ENCODE measurements around the gene TBC1D4.

The TBC1D4 gene

GRCh38 chr13:75325711-75326110 is 156.3 kb downstream of the TBC1D4 start:
- H3K4me3 ChIP-seq (ENCODE audit: low read depth, low read length) = peak overlapping the region; percentile 36
- TF ChIP-seq, protein P1, sequence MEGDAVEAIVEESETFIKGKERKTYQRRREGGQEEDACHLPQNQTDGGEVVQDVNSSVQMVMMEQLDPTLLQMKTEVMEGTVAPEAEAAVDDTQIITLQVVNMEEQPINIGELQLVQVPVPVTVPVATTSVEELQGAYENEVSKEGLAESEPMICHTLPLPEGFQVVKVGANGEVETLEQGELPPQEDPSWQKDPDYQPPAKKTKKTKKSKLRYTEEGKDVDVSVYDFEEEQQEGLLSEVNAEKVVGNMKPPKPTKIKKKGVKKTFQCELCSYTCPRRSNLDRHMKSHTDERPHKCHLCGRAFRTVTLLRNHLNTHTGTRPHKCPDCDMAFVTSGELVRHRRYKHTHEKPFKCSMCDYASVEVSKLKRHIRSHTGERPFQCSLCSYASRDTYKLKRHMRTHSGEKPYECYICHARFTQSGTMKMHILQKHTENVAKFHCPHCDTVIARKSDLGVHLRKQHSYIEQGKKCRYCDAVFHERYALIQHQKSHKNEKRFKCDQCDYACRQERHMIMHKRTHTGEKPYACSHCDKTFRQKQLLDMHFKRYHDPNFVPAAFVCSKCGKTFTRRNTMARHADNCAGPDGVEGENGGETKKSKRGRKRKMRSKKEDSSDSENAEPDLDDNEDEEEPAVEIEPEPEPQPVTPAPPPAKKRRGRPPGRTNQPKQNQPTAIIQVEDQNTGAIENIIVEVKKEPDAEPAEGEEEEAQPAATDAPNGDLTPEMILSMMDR (IDR thresholded peaks at IDR 0.05; ENCODE audit: borderline replicate concordance, insufficient read depth, low read depth, low read length) = no peak

GRCh38 chr13:75324413-75324940 is 157.5 kb downstream of the TBC1D4 start:
- no peak overlapping the region for H3K4me3 ChIP-seq (ENCODE audit: low read depth, low read length)
- TF ChIP-seq, protein P1 (IDR thresholded peaks at IDR 0.05; ENCODE audit: borderline replicate concordance, insufficient read depth, low read depth, low read length) = no peak

- no peak overlapping the region for H3K4me3 ChIP-seq (ENCODE audit: low read depth, low read length)
- TF ChIP-seq, protein P1 (IDR thresholded peaks at IDR 0.05; ENCODE audit: borderline replicate concordance, insufficient read depth, low read depth, low read length) = no peak
These were observed 160.9 kb downstream of the TBC1D4 start for GRCh38 chr13:75321084-75321483.

DNA sequence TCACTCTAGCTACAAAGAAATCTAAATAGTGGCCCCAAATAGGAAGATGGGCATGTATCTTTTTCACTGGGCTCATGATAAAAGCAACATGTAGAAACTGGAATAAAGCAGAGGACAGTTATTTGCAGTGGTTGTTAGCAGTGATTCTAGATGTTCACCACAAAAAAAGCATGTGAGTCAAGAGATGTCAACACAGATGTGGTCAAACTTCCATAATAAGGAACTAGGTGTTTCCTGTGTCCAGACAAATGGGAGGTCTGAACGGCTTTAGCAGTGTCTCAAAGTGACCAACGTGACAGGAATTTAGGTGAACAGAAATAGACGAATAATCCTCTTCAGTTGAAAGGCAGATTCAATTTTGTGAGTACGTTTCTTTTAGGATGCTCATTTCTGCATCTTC is 162.7 kb downstream of the TBC1D4 start:
- no peak overlapping the region for H3K4me3 ChIP-seq (ENCODE audit: low read depth, low read length)
- TF ChIP-seq, protein P1 (IDR thresholded peaks at IDR 0.05; ENCODE audit: borderline replicate concordance, insufficient read depth, low read depth, low read length) = no peak

DNA sequence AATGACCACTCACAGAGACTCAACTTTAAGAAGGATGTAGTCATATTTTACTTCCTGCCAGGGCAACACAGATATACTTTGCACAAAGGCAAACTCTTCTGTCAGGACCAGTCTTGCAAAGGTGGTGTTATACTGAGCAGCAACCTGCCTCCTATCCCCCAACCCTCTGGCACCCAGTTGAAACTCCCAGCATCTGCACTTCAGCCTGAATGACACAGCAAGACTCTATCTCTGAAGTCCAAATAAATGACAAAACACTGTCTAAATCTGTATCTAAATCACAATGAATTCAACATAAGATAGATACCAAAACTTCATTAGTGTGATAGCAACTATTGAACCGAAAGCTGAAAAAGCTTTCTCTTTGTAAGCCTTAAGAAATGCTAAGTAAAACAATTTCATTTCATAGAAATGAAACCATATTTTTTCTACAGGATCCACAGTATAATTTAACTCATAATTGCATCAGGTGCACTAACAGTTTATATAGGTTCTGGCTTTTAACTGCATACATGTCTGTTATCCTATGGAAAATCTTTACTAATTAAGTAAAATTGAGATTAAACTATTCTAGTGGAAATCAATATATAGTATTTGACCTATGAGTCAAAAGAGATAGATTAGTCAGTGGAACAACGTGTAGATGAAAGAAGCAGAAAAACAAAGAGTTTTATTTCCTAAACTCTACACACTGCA is 163.7 kb downstream of the TBC1D4 start:
- H3K4me3 ChIP-seq (ENCODE audit: low read depth, low read length) = no peak overlapping the region
- TF ChIP-seq, protein P1 (IDR thresholded peaks at IDR 0.05; ENCODE audit: borderline replicate concordance, insufficient read depth, low read depth, low read length) = no peak

GRCh38 chr13:75316427-75316826 is 165.5 kb downstream of the TBC1D4 start:
- no peak overlapping the region for H3K4me3 ChIP-seq (ENCODE audit: low read depth, low read length)
- TF ChIP-seq, protein P1 (IDR thresholded peaks at IDR 0.05; ENCODE audit: borderline replicate concordance, insufficient read depth, low read depth, low read length) = no peak

- H3K4me3 ChIP-seq (ENCODE audit: low read depth, low read length) = no peak overlapping the region
- TF ChIP-seq, protein P1 (IDR thresholded peaks at IDR 0.05; ENCODE audit: borderline replicate concordance, insufficient read depth, low read depth, low read length) = no peak
These were observed 169.0 kb downstream of the TBC1D4 start for GRCh38 chr13:75312884-75313520.
